Panc1 (cell line): Measurements from ENCODE around the gene UMAD1. TPM values are rescaled to one million over a fixed set of nuclear protein-coding genes. Genes with fewer than 3 reads are reported as not detected.

Source experiments
- ATAC-seq: fragments of 200-7000 bp; cut with Tn5 transposase; 2 replicates; pipeline ENCODE4 v1.9.1; 2020; ENCODE audit warnings: mild to moderate bottlenecking, moderate library complexity
- BruUV-seq: library from RNA; stranded (reverse); fragments of 400-500 nt; replicated peaks from 2 replicates; lab custom pipeline; 2021; lab: Mats Ljungman, UMichigan
- CTCF ChIA-PET: fragments of 300-600 bp; sonication (Branson Sonifier 250); formaldehyde crosslinking; loops from one replicate; lab custom pipeline; 2022; ENCODE audit warnings: antibody characterized with exemption; lab: Charles Lee
- POLR2A ChIA-PET: fragments of 300-600 bp; sonication (Branson Sonifier 250); formaldehyde crosslinking; loops from one replicate; lab custom pipeline; 2022; ENCODE audit warnings: antibody characterized with exemption; lab: Charles Lee
- DNase-seq: peaks from one replicate; pipeline ENCODE4 v3.0.0-alpha.2; 2010; ENCODE audit warnings: low read depth, low spot score
- H3K27ac ChIP-seq: 2 replicates; pipeline ENCODE4 v1.5.1; 2011; ENCODE audit warnings: mild to moderate bottlenecking, low read length, inconsistent platforms
- H3K27me3 ChIP-seq: fragments of 200-500 bp; sonication (Bioruptor generic); 2 replicates; pipeline ENCODE4 v1.6.0; 2014; ENCODE audit warnings: low read length, inconsistent platforms; ENCODE audit not compliant: control insufficient read depth, insufficient read depth
- H3K36me3 ChIP-seq: fragments of 200-500 bp; sonication (Bioruptor generic); 2 replicates; pipeline ENCODE4 v1.5.1; 2014; ENCODE audit warnings: inconsistent platforms, mild to moderate bottlenecking, low read length, moderate library complexity; ENCODE audit not compliant: control insufficient read depth, insufficient read depth
- H3K4me1 ChIP-seq: 2 replicates; pipeline ENCODE4 v1.5.1; 2011; ENCODE audit warnings: inconsistent platforms, mild to moderate bottlenecking, low read length, moderate library complexity; ENCODE audit not compliant: control insufficient read depth, insufficient read depth
- H3K4me3 ChIP-seq, 2 experiments: 2 replicates each; pipeline ENCODE4 v1.5.1; 2011 to 2012; ENCODE audit warnings: low read depth in 2 of 2, low read length in 2 of 2, mild to moderate bottlenecking in 2 of 2, inconsistent platforms in 1 of 2, moderate library complexity in 1 of 2
- H3K9me3 ChIP-seq: fragments of 200-500 bp; sonication (Bioruptor generic); 2 replicates; pipeline ENCODE4 v1.5.1; 2014; ENCODE audit warnings: low read depth, mild to moderate bottlenecking, inconsistent platforms, low read length, moderate library complexity; ENCODE audit not compliant: control insufficient read depth, insufficient read depth
- CTCF ChIP-seq: fragments of 450-650 bp; IDR thresholded peaks from 2 replicates; pipeline ENCODE4 v1.5.1; 2017; ENCODE audit warnings: mild to moderate bottlenecking
- POLR2AphosphoS5 ChIP-seq: IDR thresholded peaks from 2 replicates; pipeline ENCODE4 v1.6.1; 2012; ENCODE audit warnings: mild to moderate bottlenecking, low read depth, low read length, moderate library complexity
- REST ChIP-seq, 2 experiments: IDR thresholded peaks; 2 replicates each; pipeline ENCODE4 v1.6.1; 2011 to 2012; ENCODE audit warnings: low read depth in 2 of 2, control low read depth in 1 of 2, low read length in 1 of 2, mild to moderate bottlenecking in 1 of 2, moderate library complexity in 1 of 2; ENCODE audit not compliant: insufficient read depth in 1 of 2
- SIN3A ChIP-seq: IDR thresholded peaks from 2 replicates; pipeline ENCODE4 v1.6.1; 2012; ENCODE audit warnings: low read depth, mild to moderate bottlenecking, low read length, moderate library complexity, borderline replicate concordance; ENCODE audit not compliant: insufficient read depth
- TCF7L2 ChIP-seq: IDR thresholded peaks from 2 replicates; pipeline ENCODE4 v1.6.1; 2011; ENCODE audit warnings: mild to moderate bottlenecking, low read depth, low read length, inconsistent platforms
- in situ Hi-C: cut with HindIII; loops from 2 replicates; pipeline ENCODE4 v1.10.0; 2016; ENCODE audit warnings: low sequenced_read_pairs, low pct_unique_long_range_greater_than_20kb
- intact Hi-C: fragments of 100-400 bp; cut with micrococcal nuclease; formaldehyde crosslinking; loops from one replicate; pipeline ENCODE4 v1.10.0; 2022; ENCODE audit not compliant: unreplicated experiment
- total RNA-seq: library from RNA; stranded (reverse); gene quantifications from one replicate; pipeline ENCODE4 v1.2.1, GENCODE V29; 2021; ENCODE audit not compliant: unreplicated experiment

Gene UMAD1
- total RNA-seq, 1 experiment from 2014 or later: 19.9 TPM

GRCh38 chr7:7618410-7618809, 22.1 kb upstream of the UMAD1 start:
- Histone ChIP-seq H3K9me3 (no peaks in the 10 kb centered on the region), H3K4me3 (no peak overlapping the region), H3K4me1 (no peaks in the 10 kb centered on the region), H3K36me3 (no peaks in the 10 kb centered on the region), H3K27ac (no peak overlapping the region), H3K27me3 (no peaks in the 10 kb centered on the region; the same call in 1 of the 2 replicates)
- CTCF ChIA-PET: interaction anchor here (0.6 kb wide), 1 partner anchor 146 kb away, joined by 3 read pairs; no protein-coding TSS in a partner anchor
- DNase-seq: no peak
- POLR2A ChIA-PET: no interaction called here
- no TSS peak for BruUV-seq
- in situ Hi-C loops: no loop called here
- intact Hi-C loops: no loop called here
- TF ChIP-seq POLR2AphosphoS5 (no peak), SIN3A (no peak), CTCF (no peak), TCF7L2 (no peak), REST (IDR thresholded peaks at IDR 0.05; ENCODE audit: insufficient read depth in 1 of 2, low read depth in 2 of 2, low read length in 1 of 2) (no peak)
- no peak for ATAC-seq

- ChIA-PET CTCF (no interaction called here), POLR2A (no interaction called here)
- no peaks in the 10 kb centered on the region for H3K9me3 ChIP-seq
- H3K27ac ChIP-seq: no peak overlapping the region
- H3K4me3 ChIP-seq: no peak overlapping the region
- intact Hi-C loops (no loop called here), in situ Hi-C loops (no loop called here)
- TF ChIP-seq REST (IDR thresholded peaks at IDR 0.05; ENCODE audit: insufficient read depth in 1 of 2, low read depth in 2 of 2, low read length in 1 of 2): no peak
- no peak for TF ChIP-seq CTCF
- no peak for TF ChIP-seq POLR2AphosphoS5
- TF ChIP-seq TCF7L2: no peak
- TF ChIP-seq SIN3A: no peak
- no peaks in the 10 kb centered on the region for H3K4me1 ChIP-seq
- ATAC-seq (no peak), DNase-seq (no peak)
- H3K27me3 ChIP-seq: no peaks in the 10 kb centered on the region; the same call in 1 of the 2 replicates
- no peaks in the 10 kb centered on the region for H3K36me3 ChIP-seq
- BruUV-seq: no TSS peak
Observed at GRCh38 chr7:7620236-7620635, 20.3 kb upstream of the UMAD1 start.
